HepG2 (cell line): Measurements from ENCODE around the gene GPATCH4. TPM values are rescaled to one million over a fixed set of nuclear protein-coding genes. Genes with fewer than 3 reads are reported as not detected.

Experiments
- ATAC-seq: fragments of 200-7000 bp; cut with Tn5 transposase; 3 replicates; pipeline ENCODE4 v1.9.1; 2020; ENCODE audit warnings: mild to moderate bottlenecking, moderate library complexity
- BruUV-seq: library from RNA; stranded (reverse); fragments of 400-500 nt; replicated peaks from 2 replicates; lab custom pipeline; 2021; lab: Mats Ljungman, UMichigan
- CTCF ChIA-PET: fragments of 300-600 bp; formaldehyde crosslinking; extraction: SDS; loops from one replicate; lab custom pipeline; 2021; ENCODE audit warnings: low total read pairs, inconsistent platforms, low intra/inter-chr PET ratio; lab: Yijun Ruan, JAX
- POLR2A ChIA-PET: fragments of 350-600 bp; sonication (Branson Sonifier 250); formaldehyde crosslinking; loops from one replicate; lab custom pipeline; 2020; ENCODE audit warnings: antibody characterized with exemption, inconsistent platforms; lab: Yijun Ruan, JAX
- DNase-seq: peaks from one replicate; pipeline ENCODE4 v3.0.0-alpha.2; 2015; ENCODE audit warnings: low spot score
- FAIRE-seq: peaks from 3 replicates; lab custom pipeline; 2011; peaks lifted over from hg19 to GRCh38; lab: Jason Lieb, UNC
- H2AFZ ChIP-seq: one replicate; pipeline ENCODE4 v1.6.1; 2011; ENCODE audit warnings: low read length, inconsistent platforms
- H3K27ac ChIP-seq: fragments of 300-600 bp; 3 replicates; pipeline ENCODE4 v1.8.0; 2011; ENCODE audit warnings: mixed run types, mild to moderate bottlenecking, mixed read lengths, low read length, inconsistent platforms; ENCODE audit not compliant: insufficient read depth; ENCODE audit errors: extremely low read length
- H3K27me3 ChIP-seq, 2 experiments: fragments of 200-600 bp in 1 of 2; 2 replicates in 1 of 2; 3 replicates in 1 of 2; pipeline versions ENCODE4 v1.6.0 to v1.8.0; 2011; ENCODE audit warnings: low read length in 2 of 2, mild to moderate bottlenecking in 2 of 2, moderate library complexity in 2 of 2, inconsistent platforms in 1 of 2; ENCODE audit not compliant: insufficient read depth in 2 of 2, control insufficient read depth in 1 of 2
- H3K36me3 ChIP-seq, 2 experiments: fragments of 200-600 bp in 1 of 2; replicated peaks in 1 of 2; 2 replicates in 1 of 2; 3 replicates in 1 of 2; pipeline versions ENCODE4 v1.5.1 to v1.8.0; 2011; ENCODE audit warnings: low read length in 2 of 2, inconsistent platforms in 1 of 2; ENCODE audit not compliant: insufficient read depth in 2 of 2, control insufficient read depth in 1 of 2
- H3K4me1 ChIP-seq: 2 replicates; pipeline ENCODE4 v1.5.1; 2012; ENCODE audit warnings: low read length, inconsistent platforms; ENCODE audit not compliant: insufficient read depth
- H3K4me2 ChIP-seq: 2 replicates; pipeline ENCODE4 v1.6.0; 2011; ENCODE audit warnings: low read depth, low read length, inconsistent platforms
- H3K4me3 ChIP-seq, 3 experiments: fragments of 200-600 bp in 1 of 3; sonication (generic), shearing (Covaris generic) in 1 of 3; replicated peaks in 1 of 3; 2 replicates each; pipeline ENCODE4 v1.5.1; 2011 to 2016; ENCODE audit warnings: low read length in 3 of 3, inconsistent platforms in 2 of 3, low read depth in 2 of 3, mild to moderate bottlenecking in 2 of 3, control low read depth in 1 of 3, mixed read lengths in 1 of 3; ENCODE audit not compliant: insufficient read depth in 1 of 3
- H3K79me2 ChIP-seq: one replicate; pipeline ENCODE4 v1.6.1; 2011; ENCODE audit warnings: low read length, inconsistent platforms; ENCODE audit not compliant: insufficient read depth
- H3K9ac ChIP-seq: 2 replicates; pipeline ENCODE4 v1.6.0; 2011; ENCODE audit warnings: mild to moderate bottlenecking, low read depth, low read length, inconsistent platforms; ENCODE audit not compliant: insufficient read depth
- H3K9me3 ChIP-seq: 2 replicates; pipeline ENCODE4 v1.5.1; 2012; ENCODE audit warnings: mild to moderate bottlenecking, low read length
- H4K20me1 ChIP-seq: 2 replicates; pipeline ENCODE4 v1.6.0; 2011; ENCODE audit warnings: inconsistent platforms, mild to moderate bottlenecking, low read length, moderate library complexity; ENCODE audit not compliant: insufficient read depth
- GATA4 ChIP-seq: sonication (generic); IDR thresholded peaks from 2 replicates; pipeline ENCODE4 v1.6.1; 2016; ENCODE audit warnings: antibody characterized with exemption, low read depth, borderline replicate concordance
- GFI1 ChIP-seq: sonication (generic); formaldehyde crosslinking; IDR thresholded peaks from 2 replicates; pipeline ENCODE4 v1.5.0; 2020; ENCODE audit warnings: missing genetic modification reagents, mild to moderate bottlenecking, borderline replicate concordance
- KAT2B ChIP-seq: fragments of 150-350 bp; IDR thresholded peaks from 2 replicates; pipeline ENCODE4 v1.6.1; 2014; ENCODE audit warnings: low read depth, low read length, borderline replicate concordance
- KDM3A ChIP-seq: IDR thresholded peaks from 2 replicates; pipeline ENCODE4 v1.6.1; 2018; ENCODE audit warnings: low read depth, missing compliant biosample characterization
- KLF12 ChIP-seq: sonication (generic); formaldehyde crosslinking; IDR thresholded peaks from 2 replicates; pipeline ENCODE4 v1.4.0; 2020; ENCODE audit warnings: missing genetic modification reagents, borderline replicate concordance
- KLF9 ChIP-seq: IDR thresholded peaks from 2 replicates; pipeline ENCODE4 v1.6.1; 2016; ENCODE audit warnings: low read depth
- PHF20 ChIP-seq: sonication (generic); formaldehyde crosslinking; IDR thresholded peaks from 2 replicates; pipeline ENCODE4 v1.5.0; 2020; ENCODE audit warnings: mild to moderate bottlenecking, missing genetic modification reagents
- TOE1 ChIP-seq: sonication (generic); formaldehyde crosslinking; IDR thresholded peaks from 2 replicates; pipeline ENCODE4 v1.4.0; 2020; ENCODE audit warnings: mild to moderate bottlenecking, missing genetic modification reagents
- ZFP41 ChIP-seq: sonication (generic); formaldehyde crosslinking; IDR thresholded peaks from 2 replicates; pipeline ENCODE4 v1.4.0; 2020; ENCODE audit warnings: mild to moderate bottlenecking, missing genetic modification reagents, borderline replicate concordance
- ZIK1 ChIP-seq: sonication (generic); formaldehyde crosslinking; IDR thresholded peaks from 2 replicates; pipeline ENCODE4 v1.5.0; 2020; ENCODE audit warnings: mild to moderate bottlenecking, low read depth, missing genetic modification reagents, borderline replicate concordance
- ZNF12 ChIP-seq: sonication (generic); formaldehyde crosslinking; IDR thresholded peaks from 2 replicates; pipeline ENCODE4 v1.5.0; 2020; ENCODE audit warnings: missing genetic modification reagents
- ZNF292 ChIP-seq: sonication (generic); formaldehyde crosslinking; IDR thresholded peaks from 2 replicates; pipeline ENCODE4 v1.8.1; 2022; ENCODE audit warnings: mild to moderate bottlenecking, low read depth, missing genetic modification reagents, borderline replicate concordance
- ZNF335 ChIP-seq: sonication (generic); formaldehyde crosslinking; IDR thresholded peaks from 2 replicates; pipeline ENCODE4 v1.4.0; 2020; ENCODE audit warnings: missing genetic modification reagents
- ZNF382 ChIP-seq: sonication (generic); formaldehyde crosslinking; IDR thresholded peaks from 2 replicates; pipeline ENCODE4 v1.5.0; 2020; ENCODE audit warnings: missing genetic modification reagents, mild to moderate bottlenecking, borderline replicate concordance
- ZNF468 ChIP-seq: sonication (generic); formaldehyde crosslinking; IDR thresholded peaks from 2 replicates; pipeline ENCODE4 v1.8.0; 2022; ENCODE audit warnings: mild to moderate bottlenecking, moderate library complexity, missing genetic modification reagents
- ZNF501 ChIP-seq: sonication (generic); formaldehyde crosslinking; IDR thresholded peaks from 2 replicates; pipeline ENCODE4 v1.5.1; 2020; ENCODE audit warnings: mild to moderate bottlenecking, moderate library complexity, missing genetic modification reagents
- ZNF639 ChIP-seq: conservative IDR thresholded peaks from 2 replicates; pipeline ENCODE4 v1.6.1; 2018; ENCODE audit warnings: missing genetic modification reagents
- ZNF652 ChIP-seq: IDR thresholded peaks from 2 replicates; pipeline ENCODE4 v1.6.1; 2016; ENCODE audit warnings: low read depth, borderline replicate concordance
- WGBS: methylation state at CpG from one replicate; pipeline ENCODE4 v1.1.6; 2017; ENCODE audit warnings: low lambda C conversion rate; 5-methylcytosine and 5-hydroxymethylcytosine counted together
- in situ Hi-C: cut with HindIII; loops from 2 replicates; pipeline ENCODE4 v1.10.0; 2017; ENCODE audit warnings: low pct_unique_long_range_greater_than_20kb; ENCODE audit not compliant: extremely low pct_ligation_motif_present
- intact Hi-C: fragments of 100-400 bp; cut with micrococcal nuclease; formaldehyde crosslinking; loops from one replicate; pipeline ENCODE4 v1.10.0; 2022; ENCODE audit not compliant: unreplicated experiment
- polyA plus RNA-seq, 8 experiments: library from polyadenylated mRNA; depleted of rRNA in 3 of 8; stranded (reverse) in 7 of 8; unstranded in 1 of 8; fragments of >200 nt; fragmentation: Illumina TruSeq in 4 of 8; extraction: Trizol in 4 of 8; gene quantifications; 2 replicates each; pipeline versions ENCODE4 v1.2.1 to v1.2.3, GENCODE V29; 2011 to 2016; ENCODE audit warnings: low read depth in 4 of 8, missing spikeins in 1 of 8, mixed read lengths in 1 of 8; ENCODE audit not compliant: insufficient read depth in 1 of 8
- total RNA-seq, 5 experiments: library from RNA; depleted of rRNA; stranded (reverse); fragments of >200 nt; fragmentation: Illumina TruSeq; extraction: Trizol; gene quantifications; 2 replicates each; pipeline ENCODE4 v1.2.3, GENCODE V29; 2016; ENCODE audit warnings: low read depth in 1 of 5

Gene GPATCH4
- total and polyA plus RNA-seq, 2 of the 13 experiments (the other 11 are each of a cell fraction or from before 2014, with no cell fraction given): 19.2 to 37.9 TPM

DNA sequence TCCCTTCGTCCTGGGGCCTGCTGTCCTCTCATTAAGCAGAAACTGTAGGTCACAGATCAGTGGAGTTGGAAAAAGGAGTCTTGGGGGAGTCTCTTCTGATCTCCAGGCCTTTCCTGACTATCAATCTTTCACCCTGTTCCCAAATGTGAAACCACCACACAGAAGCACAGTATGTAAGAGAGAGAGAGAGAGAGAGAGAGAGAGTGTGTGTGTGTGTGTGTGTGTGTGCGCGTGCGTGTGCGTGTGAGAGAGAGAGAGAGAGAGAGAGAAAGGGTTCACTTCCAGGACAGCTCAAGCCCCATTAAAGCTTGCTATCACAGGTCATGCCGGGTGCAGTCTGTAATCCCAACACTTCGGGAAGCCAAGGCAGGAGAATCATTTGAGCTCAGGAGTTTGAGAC is 23.2 kb downstream of the GPATCH4 start:
- POLR2A ChIA-PET: no interaction called here
- H3K4me2 ChIP-seq: 0 out of 2 replicates have a peak overlapping the region, but pooled peaks have one; percentile 1
- H3K27ac ChIP-seq: no peak overlapping the region
- 10% methylated on average over 7 of the region's 7 CpGs for WGBS
- H3K4me3 ChIP-seq: no peak overlapping the region
- H3K9ac ChIP-seq: no peak overlapping the region
- FAIRE-seq: no peak
- DNase-seq: no peak
- ATAC-seq: no peak
- H2AFZ ChIP-seq: no peak overlapping the region
- H3K27me3 ChIP-seq: peaks cover 6 to 38% of the 10 kb centered on the region in 2 experiments; a peak in 4 of 5 replicates
- H3K79me2 ChIP-seq: no peaks in the 10 kb centered on the region
- in situ Hi-C loops: no loop called here
- TF ChIP-seq ZNF335 (CRISPR knock-in tag): no peak
- no peak for TF ChIP-seq ZNF652 (CRISPR knock-in tag)
- TF ChIP-seq KDM3A (CRISPR knock-in tag): no peak
- TF ChIP-seq ZNF639 (CRISPR knock-in tag): no peak
- no peak for TF ChIP-seq ZNF292 (CRISPR knock-in tag)
- no peak for TF ChIP-seq KLF9
- no peak for TF ChIP-seq KLF12 (CRISPR knock-in tag)
- TF ChIP-seq TOE1 (CRISPR knock-in tag): no peak
- TF ChIP-seq PHF20 (CRISPR knock-in tag): no peak
- TF ChIP-seq ZNF501 (CRISPR knock-in tag): no peak
- TF ChIP-seq ZNF382 (CRISPR knock-in tag): no peak
- TF ChIP-seq ZIK1: no peak
- TF ChIP-seq ZNF468 (CRISPR knock-in tag): no peak
- TF ChIP-seq GFI1 (CRISPR knock-in tag): no peak
- TF ChIP-seq KAT2B: no peak
- TF ChIP-seq ZFP41 (CRISPR knock-in tag): no peak
- no peak for TF ChIP-seq ZNF12
- no peak for TF ChIP-seq GATA4
- TF ChIP-seq, all 625 proteins: peak for 0
- BruUV-seq: no TSS peak
- CTCF ChIA-PET: no interaction called here
- intact Hi-C loops: no loop called here
- Histone ChIP-seq H3K9me3 (no peaks in the 10 kb centered on the region), H4K20me1 (no peaks in the 10 kb centered on the region), H3K4me1 (peaks cover 18% of the 10 kb centered on the region), H3K36me3 (no peaks in the 10 kb centered on the region)
